HL-60/S4 treated with retinoic acid at 250 ng/mL for 4 days and 3 days (cell line): ENCODE data around the gene PTK6.

Experiments used
- in situ Hi-C: fragments of 300-500 bp; cut with MboI; formaldehyde crosslinking; loops from 2 replicates; pipeline ENCODE4 v1.7.0; 2022; ENCODE audit warnings: low sequenced_read_pairs

The PTK6 gene

DNA sequence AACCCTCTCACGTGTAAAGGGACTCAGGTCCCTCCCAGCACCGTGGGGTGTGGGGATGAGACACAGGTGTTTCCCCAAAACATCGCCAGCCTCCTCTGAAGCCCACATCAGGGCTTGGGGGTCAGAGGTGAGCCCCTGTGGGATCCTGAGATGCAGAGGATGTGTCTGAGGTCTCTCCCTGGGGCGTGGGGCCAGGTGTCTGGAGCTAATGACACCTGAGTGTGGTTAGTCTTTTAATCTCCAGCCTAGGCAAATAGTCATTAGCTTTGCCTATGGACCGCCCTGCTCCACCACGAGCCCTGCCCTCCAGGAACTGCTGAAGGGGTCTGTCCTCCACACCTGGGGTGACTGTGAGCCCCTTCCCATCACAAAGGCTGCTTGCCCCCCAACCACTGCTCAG, 8.6 kb upstream of the PTK6 start:
- in situ Hi-C loops = no loop called here

DNA sequence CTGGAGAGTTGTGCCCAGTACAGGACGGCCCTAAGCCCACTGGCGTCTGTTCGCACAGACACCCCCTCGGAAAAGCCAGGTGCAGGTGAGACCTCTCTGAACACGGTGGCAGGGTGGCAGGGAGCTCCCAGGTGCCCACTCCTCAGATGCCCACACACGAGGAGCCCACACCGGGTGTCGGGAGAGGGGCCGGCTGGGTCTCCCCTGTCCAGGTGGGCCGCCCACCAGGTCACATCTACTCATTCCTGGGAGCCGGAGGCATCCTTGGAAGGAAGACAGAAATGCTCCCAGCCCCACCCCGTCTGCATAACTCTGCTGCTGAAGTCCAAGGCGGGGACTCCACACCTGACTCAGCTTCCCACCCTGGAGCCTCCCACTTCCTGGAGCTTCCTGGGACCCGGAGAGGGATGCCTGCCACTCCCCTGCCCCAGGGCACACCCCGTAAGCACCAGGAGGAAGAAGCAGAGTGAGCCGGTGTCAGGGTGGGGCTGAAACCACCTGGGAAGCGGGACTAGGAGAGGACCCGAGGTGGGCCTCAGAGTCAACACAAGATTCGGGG, 7.9 kb upstream of the PTK6 start:
- in situ Hi-C loops = no loop called here

DNA sequence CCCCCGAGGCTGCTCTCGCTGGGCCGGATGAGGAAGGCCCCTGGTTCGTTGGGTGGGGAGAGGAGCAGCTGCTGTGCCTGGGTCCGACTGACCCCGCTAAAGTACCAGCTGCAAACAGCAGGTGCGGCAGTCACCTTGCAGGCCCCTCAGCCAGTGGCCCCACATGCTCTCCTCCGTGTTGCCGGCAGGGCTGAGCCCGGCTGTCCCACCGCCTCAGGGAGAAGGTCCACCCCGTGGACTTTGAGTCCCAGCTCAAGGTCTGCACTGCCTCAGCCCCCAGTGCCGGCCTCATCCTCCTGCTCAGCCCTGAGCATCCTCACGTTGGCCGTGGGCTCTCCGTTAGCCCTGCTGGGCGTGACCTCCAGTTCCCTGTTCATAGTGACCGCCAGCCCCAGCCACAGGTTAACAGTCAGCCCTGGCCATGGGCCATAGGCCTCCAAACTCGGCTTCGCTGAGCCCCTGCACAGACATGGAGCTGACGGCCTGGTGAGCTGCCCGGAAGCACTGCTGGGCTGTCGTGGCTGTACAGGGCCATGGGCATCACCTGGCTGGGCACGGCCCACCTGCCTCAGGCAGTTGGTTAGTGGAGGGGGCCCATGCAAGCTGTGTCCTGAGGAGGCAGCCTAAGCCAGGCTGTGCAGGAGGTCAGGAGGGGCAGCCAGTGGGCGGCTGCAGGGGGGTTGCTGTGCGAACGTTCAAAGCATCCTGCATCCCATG, 7.2 kb upstream of the PTK6 start:
- in situ Hi-C loops = no loop called here

DNA sequence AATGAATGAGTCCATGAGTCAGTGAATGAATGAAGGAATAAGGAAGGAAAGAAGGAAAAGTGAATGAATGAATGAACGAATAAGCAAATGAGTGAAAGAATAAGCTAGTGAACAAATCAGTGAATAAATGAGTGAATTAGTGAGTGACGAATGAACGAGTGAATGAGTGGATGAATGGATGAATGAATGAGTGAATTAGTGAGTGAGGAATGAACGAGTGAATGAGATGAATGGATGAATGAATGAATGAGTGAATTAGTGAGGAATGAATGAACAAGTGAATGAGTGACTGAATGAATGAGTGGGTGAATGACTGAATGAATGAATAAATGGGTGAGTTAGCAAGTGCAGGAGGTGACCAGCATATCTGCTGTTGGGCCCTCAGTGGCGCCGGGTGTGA, 6.6 kb upstream of the PTK6 start:
- in situ Hi-C loops = no loop called here

DNA sequence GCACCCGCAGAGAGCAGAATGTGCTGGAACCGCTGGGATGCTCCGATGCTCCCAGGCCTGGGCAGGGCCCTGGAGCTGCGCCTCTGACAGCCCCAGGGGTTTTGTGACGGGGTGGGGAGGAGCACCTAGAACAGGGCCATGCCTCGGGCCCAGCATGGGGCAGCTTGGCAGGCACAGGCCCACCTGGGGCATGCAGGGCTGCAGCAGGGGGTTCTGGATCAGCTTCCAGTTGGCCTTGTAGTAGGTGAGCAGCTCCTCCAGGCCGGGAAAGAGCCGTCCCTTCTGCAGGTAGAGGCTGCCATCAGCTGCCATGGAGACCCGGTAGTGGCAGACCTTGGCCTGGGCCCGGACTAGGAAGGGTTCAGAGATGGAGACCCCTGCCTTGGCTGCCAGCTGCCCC, 6.0 kb upstream of the PTK6 start:
- in situ Hi-C loops = no loop called here

DNA sequence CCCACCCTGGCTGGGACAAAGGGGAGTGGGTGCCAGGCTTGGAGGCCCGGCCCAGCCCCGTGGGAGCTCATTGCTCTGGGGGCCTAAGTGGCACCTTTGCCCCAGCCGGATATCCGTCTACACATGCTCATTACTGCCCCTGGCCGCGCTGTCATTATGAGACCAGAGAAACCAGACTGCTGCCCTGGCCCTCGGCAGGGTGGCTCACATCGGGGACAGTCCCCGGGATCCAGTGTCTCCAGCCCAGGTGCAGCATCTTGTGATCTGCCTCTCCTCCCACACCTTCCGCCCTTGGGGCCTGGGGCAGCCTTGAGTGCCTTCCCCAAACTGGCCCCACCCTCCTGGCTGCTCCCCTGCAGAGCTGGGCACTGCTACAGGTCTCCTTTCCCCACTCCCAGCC, 5.5 kb upstream of the PTK6 start:
- in situ Hi-C loops = no loop called here

DNA sequence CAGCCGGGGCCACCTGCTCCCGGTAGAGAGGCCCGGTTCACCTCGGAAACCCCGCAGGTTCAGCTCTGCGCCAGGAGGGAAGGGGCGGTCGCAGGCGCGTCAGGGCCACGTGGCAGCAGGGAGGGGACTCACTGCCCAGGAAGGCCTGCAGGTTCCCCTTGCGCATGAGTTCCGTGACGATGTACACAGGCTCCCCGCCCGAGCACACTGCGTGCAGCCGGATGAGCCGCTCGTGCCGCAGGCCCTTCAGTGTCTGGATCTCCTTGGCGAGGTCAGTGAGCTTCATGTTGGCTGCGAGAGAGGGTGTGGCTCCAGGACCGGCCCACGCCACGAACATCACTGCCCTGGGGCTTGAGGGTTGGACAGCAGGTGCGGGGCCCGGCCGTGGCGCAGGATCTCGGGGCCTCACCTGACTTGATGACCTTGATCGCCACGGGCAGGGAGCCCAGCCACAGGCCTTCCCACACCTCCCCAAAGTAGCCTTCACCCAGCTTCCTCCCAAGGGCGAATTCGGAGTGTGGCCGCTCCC, 4.9 kb upstream of the PTK6 start:
- in situ Hi-C loops = no loop called here

DNA sequence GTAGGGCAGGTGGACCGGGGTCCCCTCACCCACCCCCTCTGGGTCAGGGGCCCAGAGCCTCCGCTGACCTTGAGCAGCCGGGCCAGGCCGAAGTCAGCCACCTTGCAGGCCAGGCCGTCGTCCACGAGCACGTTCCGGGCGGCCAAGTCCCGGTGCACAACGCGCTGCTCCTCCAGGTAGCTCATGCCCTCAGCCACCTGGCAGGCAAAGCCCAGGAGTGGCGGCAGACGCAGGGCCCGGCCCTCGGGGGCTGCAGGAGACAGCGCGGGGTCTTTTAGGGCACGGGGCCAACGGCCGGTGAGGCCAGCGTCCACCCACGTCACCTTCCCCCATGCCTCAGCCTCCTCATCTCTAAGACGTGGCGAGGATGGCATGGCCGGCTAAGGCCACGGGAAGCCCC, 4.2 kb upstream of the PTK6 start:
- in situ Hi-C loops = no loop called here

DNA sequence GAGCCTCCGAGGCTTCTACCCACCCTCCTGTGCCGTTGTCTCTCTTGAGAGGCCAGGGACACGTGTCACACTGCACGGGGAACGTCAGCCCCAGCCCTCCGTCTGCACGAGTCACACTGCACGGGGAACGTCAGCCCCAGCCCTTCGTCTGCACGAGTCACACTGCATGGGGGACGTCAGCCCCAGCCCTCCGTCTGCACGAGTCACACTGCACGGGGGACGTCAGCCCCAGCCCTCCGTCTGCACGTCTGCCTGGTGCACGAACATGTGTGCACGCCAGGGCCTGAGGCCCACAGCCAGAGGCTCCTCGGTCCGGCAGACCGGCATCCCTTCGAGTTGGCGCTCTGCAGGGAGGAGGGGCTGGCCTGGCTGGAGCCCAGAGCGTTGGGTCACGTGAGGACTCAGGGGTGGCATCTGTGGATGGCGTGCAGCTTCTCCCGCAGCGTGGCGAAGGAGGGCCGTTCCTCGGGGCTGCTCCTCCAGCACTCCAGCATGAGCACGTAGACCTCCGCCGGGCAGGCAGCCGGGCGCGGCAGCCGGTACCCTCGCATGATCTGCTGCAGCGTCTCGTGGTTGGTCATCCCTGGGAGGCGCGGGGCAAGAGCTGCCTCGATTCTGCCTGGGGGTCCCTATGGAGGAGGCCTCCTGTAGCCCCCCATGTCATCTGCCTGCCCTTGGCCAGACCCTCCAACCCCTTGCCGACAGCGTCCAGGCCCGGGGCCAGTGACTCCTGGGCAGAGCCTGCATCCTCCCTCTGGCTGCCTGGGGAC, 3.4 kb upstream of the PTK6 start:
- in situ Hi-C loops = no loop called here

DNA sequence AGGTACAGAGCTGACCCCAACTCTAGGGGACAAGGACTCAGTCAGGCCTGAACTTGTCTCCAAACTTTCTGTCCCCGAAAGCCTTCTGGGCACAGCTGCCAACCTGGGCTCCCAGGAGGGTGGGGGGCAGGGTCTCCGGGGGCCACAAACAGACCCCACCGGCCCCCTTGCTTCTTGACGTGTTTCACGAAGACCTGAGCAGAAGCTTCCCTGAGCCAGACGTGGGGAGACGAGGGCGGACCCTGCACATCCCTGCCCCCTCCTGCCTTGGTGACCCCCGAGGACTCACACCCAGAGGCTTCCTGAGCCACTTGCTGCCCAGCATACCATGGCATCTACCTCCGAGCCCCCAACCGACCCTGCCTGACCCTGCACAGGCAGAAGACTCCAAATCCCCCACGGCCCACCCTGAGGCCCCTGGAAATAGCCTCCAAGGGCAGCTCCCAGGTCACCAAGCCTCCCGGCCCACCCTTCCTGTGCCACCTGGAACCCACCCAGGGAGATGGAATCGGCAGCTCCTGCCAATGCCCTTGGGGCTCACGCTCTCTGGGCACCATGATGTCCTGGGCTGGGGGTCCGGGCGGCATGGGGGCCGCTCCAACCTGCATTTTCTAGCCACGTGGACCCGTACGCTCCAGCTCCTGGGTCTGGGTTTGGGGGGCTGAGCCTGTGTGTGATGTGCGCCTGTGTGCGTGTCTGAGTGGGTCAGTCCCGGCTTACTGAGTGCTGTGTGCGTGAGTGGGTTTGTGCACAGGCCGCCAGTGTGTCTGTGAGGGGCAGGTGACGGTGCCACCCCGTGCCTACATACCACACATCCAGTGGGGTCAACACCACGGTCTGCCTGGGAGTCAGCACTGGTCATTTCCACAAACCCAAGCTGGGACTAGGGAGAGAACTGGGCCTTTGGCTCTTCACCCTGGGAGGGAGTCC, 2.5 kb upstream of the PTK6 start:
- in situ Hi-C loops = no loop called here

DNA sequence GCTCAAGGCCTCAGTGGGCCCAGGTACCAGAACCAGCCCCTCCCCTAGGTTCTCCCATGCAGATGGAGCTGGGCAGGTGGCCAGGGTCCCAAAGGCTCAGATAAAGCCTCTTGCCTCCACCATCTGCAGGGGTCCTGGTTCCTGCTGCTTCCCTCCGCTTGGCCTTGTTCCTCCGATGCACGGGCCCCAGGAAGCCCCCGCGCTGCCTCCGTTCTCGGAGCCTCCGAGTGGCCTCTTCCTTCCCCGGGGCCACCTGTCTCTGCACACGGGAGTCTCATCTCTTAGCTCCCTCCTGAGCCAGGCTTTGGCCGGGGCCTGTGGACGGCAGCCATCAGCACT, 1.9 kb upstream of the PTK6 start:
- in situ Hi-C loops = no loop called here

DNA sequence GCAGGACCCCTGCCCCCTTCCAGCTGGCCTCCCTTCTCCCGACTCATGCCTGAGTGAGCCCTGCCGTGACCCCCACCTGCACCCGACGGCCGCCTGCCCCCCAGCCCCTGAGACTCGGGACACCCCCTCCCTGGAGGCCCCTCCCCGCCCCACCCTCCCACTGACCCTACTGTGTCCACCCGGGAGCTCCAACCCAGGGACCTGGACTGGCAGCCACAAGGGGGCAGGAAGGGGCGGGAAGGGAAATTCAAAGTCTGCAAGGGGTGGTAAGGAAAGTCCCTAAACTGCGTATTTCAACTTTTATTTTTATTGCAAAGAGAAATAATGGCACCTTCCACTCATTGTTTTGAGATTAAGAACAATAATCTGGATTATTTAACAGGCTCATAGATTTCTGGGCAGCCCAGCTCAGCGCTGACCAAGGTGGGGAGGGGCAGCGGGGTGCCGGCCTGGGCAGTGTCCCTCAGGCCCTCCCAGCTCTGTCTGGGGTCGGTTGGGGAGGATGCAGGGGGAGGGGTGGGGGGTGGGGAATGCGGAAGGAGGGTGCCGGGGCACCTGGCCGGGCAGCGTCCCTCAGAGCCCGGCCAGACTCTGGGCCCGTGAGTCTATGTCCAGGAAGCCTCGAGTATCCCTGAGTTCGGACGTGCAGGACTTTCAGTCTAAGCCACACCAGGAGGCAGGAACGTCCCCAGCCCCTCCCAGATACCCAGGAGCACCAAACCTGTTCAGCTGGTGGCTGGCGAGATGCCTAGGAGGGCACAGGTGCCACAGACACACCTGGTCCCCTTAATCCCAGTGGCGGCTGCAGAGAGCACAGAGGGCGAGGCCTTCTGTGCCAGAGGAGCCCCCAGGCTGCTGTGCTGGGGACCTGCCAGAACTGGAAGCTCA, 1.3 kb upstream of the PTK6 start:
- in situ Hi-C loops = no loop called here

DNA sequence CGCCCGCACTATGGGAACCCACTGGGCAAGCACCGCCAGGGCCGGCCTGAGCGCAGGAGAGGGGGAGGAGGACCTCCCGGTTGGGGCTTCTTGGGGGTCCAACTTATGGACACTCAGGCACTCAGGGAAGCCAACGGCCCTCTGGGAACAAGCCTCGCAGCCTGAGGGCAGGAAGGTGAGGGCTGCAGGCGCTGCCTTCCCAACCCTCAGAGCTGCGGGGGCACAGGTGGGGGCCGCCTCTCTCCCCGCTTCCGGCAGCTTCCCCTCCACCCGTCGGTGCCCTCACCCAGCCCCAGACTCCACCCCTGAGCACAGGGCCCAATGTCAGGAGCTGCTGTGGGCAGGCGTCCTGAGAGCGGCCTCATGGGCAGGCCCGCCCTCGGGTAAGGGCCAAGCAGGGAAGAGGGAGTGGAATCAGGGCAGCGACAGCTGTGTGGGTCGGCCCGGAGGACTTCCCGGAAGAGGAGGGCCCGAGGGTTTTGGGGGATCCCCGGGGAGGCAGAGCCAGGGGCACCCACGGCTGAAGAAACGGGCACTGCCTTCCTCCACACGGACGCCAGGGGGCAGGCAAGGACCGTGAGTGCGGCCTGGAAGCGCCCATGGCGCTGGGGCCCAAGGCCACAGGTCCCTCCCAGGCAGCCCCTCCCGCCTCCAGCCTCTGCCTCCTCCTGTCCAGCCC, 488 bp upstream of the PTK6 start:
- in situ Hi-C loops = no loop called here

DNA sequence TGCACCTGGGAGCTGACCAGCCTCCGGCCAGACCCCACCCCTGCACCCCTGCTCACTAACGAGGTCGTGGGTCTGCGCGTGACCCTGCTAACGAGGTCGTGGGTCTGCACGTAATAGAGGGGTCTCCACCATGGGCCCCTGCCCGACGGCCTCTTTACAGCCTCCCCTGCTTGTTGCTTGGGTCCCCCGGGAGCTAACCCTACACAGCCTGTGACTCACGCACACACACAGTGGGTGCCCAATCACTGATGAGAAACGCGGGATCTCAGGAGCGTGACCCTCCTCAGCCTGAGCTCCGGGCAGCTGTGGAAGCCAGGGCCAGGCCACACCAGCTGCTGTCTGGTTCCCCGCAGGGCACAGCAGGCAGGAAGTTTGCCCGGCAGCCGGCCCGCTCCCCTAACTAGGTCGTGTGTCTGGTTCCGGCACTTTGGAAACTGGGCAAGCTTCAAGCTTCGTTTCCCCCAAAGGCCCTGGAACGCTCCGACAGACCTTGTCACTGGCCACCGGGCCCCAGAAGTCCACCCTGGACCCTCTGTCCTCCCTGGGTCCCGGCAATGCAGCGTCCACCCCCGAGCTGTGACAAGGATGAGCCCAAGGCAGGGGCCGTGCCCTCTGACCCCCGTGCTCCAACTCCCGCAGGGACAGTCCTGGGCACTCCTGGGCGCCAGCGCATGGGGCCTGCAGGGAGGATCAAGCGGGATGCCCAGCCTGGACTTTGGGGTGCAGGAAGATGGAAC, 767 bp downstream of the PTK6 start:
- in situ Hi-C loops = no loop called here

DNA sequence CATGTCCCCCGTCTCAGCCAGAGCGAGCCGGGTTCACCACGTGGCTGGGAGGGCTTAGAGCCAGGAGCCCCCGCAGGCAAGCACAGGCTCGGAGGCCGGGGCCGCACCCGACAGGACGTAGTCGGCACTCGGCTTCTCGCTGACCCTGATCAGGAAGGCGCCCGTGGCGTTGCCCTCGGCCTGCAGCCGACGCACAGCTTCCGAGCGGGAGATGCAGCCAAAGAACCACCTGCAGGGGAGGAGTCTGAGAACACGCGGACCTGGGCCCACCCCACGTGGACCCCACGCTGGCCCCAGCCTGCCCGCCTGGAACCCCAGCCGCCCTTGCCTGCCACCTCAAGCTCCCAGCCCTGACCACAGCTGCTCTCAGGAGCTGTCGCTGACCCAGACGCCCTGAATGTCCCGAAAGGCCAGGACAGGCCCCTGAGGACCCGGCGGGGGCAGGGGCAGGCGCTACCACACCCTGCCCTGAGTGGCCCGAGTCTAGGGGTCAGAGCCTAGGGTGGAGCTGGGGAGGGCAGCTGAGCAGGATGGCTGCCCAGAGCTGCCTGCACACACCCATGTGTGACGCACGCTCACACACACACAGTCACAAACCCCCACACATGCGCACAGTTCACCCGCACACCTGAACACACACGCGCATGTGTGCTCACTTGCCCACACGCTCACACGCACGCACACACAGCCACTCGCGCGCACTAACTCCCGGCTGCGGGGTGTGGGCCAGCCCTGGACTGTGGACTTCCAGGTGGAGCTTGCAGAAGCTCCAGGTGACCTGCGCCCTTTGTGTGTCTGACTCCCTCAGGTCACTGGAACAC, 2.1 kb downstream of the PTK6 start:
- in situ Hi-C loops = no loop called here

DNA sequence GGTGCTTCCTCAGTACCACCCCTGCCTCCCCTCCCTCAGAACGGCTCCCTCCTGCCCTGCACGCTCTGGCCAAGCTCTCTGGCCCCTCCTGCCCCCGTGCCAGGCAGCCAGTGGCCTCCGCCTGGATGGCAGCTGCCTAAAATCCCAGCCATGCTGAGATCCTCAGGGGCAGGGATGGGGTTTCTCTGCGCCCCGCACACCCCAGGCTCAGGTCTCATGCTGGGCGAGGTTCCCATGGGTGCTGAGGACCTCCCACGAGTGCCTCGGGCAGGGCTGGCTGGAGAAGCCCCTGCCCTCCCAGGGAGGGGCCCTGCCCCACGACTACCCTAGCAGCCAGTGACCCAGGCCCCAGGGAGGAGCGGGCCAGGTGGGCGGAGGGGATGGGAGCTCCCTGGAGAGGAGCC, 2.7 kb downstream of the PTK6 start:
- in situ Hi-C loops = no loop called here

DNA sequence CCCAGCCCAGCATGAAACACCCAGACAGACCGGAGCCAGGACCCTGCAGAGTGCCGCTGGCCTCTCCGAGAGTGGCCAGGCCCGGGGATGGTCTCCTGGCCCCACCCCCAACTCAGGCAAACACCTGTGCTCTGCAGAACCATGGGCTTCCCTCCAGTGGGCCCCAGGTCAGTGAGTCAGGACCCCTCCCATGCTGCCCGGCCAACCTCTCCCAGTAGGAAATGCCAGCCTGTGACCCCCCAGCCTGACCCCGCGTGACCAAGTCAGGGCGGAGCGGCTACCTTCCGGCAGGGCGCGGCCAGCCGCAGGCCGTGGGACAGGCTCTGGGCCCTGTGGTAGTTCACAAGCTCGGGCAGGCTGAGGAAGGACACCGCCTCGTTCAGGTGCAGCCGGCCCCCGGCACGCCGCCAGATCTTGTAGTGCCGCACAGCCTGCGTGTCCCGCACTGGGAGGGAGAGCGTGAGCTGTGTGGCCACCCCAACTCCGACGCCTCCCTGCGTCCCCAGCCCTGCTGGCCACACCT, 3.2 kb downstream of the PTK6 start:
- in situ Hi-C loops = no loop called here

DNA sequence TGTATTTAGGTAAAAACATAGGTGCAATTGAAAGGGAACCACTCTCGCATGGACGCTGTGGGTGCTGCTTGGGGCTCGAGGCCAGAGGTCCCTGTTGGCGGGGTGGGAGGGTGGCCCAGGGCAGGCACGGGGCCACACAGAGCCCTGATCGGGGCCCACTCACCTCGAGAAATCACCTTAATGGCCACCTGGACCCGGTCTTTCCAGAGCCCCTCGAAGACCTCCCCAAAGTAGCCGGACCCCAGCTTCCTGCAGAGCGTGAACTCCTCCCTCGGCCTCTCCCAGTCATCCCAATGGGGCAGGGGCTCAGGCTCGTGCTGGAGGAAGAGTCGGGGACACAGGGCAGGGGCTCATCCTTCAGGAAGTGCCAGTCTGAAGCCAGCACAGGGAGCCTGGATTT, 3.8 kb downstream of the PTK6 start:
- in situ Hi-C loops = no loop called here
